HepG2 (cell line): ENCODE measurements around the gene NEDD8. TPM values are rescaled to one million over a fixed set of nuclear protein-coding genes. Genes with fewer than 3 reads are reported as not detected.

Experiments
- ARID5B ChIP-seq: IDR thresholded peaks from 2 replicates; pipeline ENCODE4 v1.4.0; 2020; ENCODE audit warnings: mild to moderate bottlenecking, missing genetic modification reagents
- FOXJ3 ChIP-seq: sonication (generic); formaldehyde crosslinking; IDR thresholded peaks from 2 replicates; pipeline ENCODE4 v1.4.0; 2020; ENCODE audit warnings: missing genetic modification reagents, mild to moderate bottlenecking, borderline replicate concordance
- NFKB2 ChIP-seq: sonication (generic); formaldehyde crosslinking; IDR thresholded peaks from 2 replicates; pipeline ENCODE4 v1.4.0; 2020; ENCODE audit warnings: missing genetic modification reagents, borderline replicate concordance
- RXRA ChIP-seq: sonication (generic); formaldehyde crosslinking; IDR thresholded peaks from 2 replicates; pipeline ENCODE4 v1.5.1; 2020; ENCODE audit warnings: missing genetic modification reagents
- SIX1 ChIP-seq: sonication (generic); formaldehyde crosslinking; IDR thresholded peaks from 2 replicates; pipeline ENCODE4 v1.4.0; 2020; ENCODE audit warnings: missing genetic modification reagents, borderline replicate concordance
- ZBTB3 ChIP-seq: sonication (generic); formaldehyde crosslinking; IDR thresholded peaks from 2 replicates; pipeline ENCODE4 v1.4.0; 2020; ENCODE audit warnings: low read depth, mild to moderate bottlenecking, moderate library complexity, missing genetic modification reagents, borderline replicate concordance
- ZFP36L2 ChIP-seq: sonication (generic); formaldehyde crosslinking; IDR thresholded peaks from 2 replicates; pipeline ENCODE4 v1.4.0; 2020; ENCODE audit warnings: missing genetic modification reagents
- ZMYM3 ChIP-seq: sonication (generic); formaldehyde crosslinking; IDR thresholded peaks from 2 replicates; pipeline ENCODE4 v1.5.1; 2020; ENCODE audit warnings: mild to moderate bottlenecking, missing genetic modification reagents
- ZNF225 ChIP-seq: sonication (generic); formaldehyde crosslinking; IDR thresholded peaks from 2 replicates; pipeline ENCODE4 v1.4.0; 2020; ENCODE audit warnings: mild to moderate bottlenecking, missing genetic modification reagents
- ZNF335 ChIP-seq: sonication (generic); formaldehyde crosslinking; IDR thresholded peaks from 2 replicates; pipeline ENCODE4 v1.4.0; 2020; ENCODE audit warnings: missing genetic modification reagents
- ZNF629 ChIP-seq: sonication (generic); formaldehyde crosslinking; conservative IDR thresholded peaks from 2 replicates; pipeline ENCODE4 v1.5.0; 2020; ENCODE audit warnings: missing genetic modification reagents
- ZNF737 ChIP-seq: sonication (generic); formaldehyde crosslinking; IDR thresholded peaks from 2 replicates; pipeline ENCODE4 v1.5.0; 2020; ENCODE audit warnings: missing genetic modification reagents, mild to moderate bottlenecking, borderline replicate concordance
- polyA plus RNA-seq, 8 experiments: library from polyadenylated mRNA; depleted of rRNA in 3 of 8; stranded (reverse) in 7 of 8; unstranded in 1 of 8; fragments of >200 nt; fragmentation: Illumina TruSeq in 4 of 8; extraction: Trizol in 4 of 8; gene quantifications; 2 replicates each; pipeline versions ENCODE4 v1.2.1 to v1.2.3, GENCODE V29; 2011 to 2016; ENCODE audit warnings: low read depth in 4 of 8, missing spikeins in 1 of 8, mixed read lengths in 1 of 8; ENCODE audit not compliant: insufficient read depth in 1 of 8
- total RNA-seq, 5 experiments: library from RNA; depleted of rRNA; stranded (reverse); fragments of >200 nt; fragmentation: Illumina TruSeq; extraction: Trizol; gene quantifications; 2 replicates each; pipeline ENCODE4 v1.2.3, GENCODE V29; 2016; ENCODE audit warnings: low read depth in 1 of 5
- TF ChIP-seq, protein P1 (sequence below): sonication (generic); formaldehyde crosslinking; IDR thresholded peaks from 2 replicates; pipeline ENCODE4 v1.5.1; 2020; ENCODE audit warnings: missing genetic modification reagents, mild to moderate bottlenecking, borderline replicate concordance
- TF ChIP-seq, protein P2 (sequence below): IDR thresholded peaks from 2 replicates; pipeline ENCODE4 v1.6.1; 2016; ENCODE audit warnings: low read depth, control low read depth
- TF ChIP-seq, protein P3 (sequence below), 2 experiments: fragments of 450-650 bp in 1 of 2; sonication (generic) in 1 of 2; formaldehyde crosslinking; IDR thresholded peaks; 2 replicates each; pipeline versions ENCODE4 v1.5.0 to v1.8.0; 2020 to 2022; ENCODE audit warnings: mild to moderate bottlenecking in 1 of 2, missing genetic modification reagents in 1 of 2
- TF ChIP-seq, protein P4 (sequence below): sonication (generic); formaldehyde crosslinking; IDR thresholded peaks from 2 replicates; pipeline ENCODE4 v1.4.0; 2020; ENCODE audit warnings: mild to moderate bottlenecking, missing genetic modification reagents

The NEDD8 gene
- total and polyA plus RNA-seq, 2 of the 13 experiments (the other 11 are each of a cell fraction or from before 2014, with no cell fraction given): 535 to 713 TPM

DNA sequence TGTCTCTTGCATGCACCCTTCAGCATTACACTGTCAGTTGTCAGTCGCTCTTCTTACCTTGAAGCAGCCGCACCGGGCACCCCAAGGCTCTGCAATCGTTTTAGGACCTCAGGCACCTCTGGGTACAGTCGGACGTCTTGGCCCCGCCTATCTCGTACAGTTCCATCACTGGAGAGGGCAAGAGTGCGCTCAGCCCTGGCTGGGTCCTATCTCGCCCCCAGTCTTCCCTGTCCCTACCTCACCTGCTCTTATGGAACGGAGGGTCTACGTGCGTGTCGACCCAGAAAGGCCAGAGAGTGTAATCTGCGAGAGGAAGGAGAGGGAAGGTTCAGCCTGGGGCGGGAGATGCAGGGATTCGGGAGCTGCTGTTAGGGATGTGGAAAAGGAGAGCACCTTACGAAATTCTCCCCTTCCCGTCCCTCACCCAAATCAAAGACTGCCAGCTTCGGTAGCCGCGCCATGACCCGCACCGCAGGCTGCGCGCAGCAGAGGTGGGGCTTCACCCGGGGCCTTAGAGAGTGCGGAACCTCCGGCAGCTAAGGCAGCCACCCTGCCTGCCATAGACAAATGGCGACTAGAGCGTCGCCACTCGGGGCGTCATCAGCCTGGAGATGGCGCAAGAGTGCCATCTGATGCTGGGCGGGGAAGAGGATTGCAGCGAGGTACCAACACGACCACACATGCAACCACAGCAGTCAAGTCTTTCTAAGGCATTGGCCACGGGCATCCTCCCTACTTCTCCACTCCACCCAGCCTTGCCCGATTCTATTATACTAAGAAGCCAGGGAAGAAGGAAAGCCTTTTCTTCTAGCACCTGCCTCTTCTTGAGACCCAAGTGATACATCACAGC lies 16.4 kb downstream of the NEDD8 start, which contains the start of gene MDP1 (continued):
- TF ChIP-seq ZNF737 (no peak), SIX1 (peak; percentile 79), RXRA (CRISPR knock-in tag) (peak; percentile 92), ZNF629 (CRISPR knock-in tag) (peak; percentile 80), ZFP36L2 (CRISPR knock-in tag) (peak; percentile 88; the same call in 1 of the 2 replicates), ZBTB3 (CRISPR knock-in tag) (peak; percentile 87; the same call in 1 of the 2 replicates), ZMYM3 (CRISPR knock-in tag) (peak; percentile 89), ZNF225 (CRISPR knock-in tag) (peak; percentile 100), NFKB2 (peak; percentile 99), FOXJ3 (CRISPR knock-in tag) (peak; percentile 79), ZNF335 (peak; percentile 99), ARID5B (peak; percentile 94)
- TF ChIP-seq, protein P1, sequence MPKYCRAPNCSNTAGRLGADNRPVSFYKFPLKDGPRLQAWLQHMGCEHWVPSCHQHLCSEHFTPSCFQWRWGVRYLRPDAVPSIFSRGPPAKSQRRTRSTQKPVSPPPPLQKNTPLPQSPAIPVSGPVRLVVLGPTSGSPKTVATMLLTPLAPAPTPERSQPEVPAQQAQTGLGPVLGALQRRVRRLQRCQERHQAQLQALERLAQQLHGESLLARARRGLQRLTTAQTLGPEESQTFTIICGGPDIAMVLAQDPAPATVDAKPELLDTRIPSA (CRISPR knock-in tag): no peak
- TF ChIP-seq, protein P2, sequence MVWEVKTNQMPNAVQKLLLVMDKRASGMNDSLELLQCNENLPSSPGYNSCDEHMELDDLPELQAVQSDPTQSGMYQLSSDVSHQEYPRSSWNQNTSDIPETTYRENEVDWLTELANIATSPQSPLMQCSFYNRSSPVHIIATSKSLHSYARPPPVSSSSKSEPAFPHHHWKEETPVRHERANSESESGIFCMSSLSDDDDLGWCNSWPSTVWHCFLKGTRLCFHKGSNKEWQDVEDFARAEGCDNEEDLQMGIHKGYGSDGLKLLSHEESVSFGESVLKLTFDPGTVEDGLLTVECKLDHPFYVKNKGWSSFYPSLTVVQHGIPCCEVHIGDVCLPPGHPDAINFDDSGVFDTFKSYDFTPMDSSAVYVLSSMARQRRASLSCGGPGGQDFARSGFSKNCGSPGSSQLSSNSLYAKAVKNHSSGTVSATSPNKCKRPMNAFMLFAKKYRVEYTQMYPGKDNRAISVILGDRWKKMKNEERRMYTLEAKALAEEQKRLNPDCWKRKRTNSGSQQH (CRISPR knock-in tag): peak; percentile 94
- TF ChIP-seq, protein P3, sequence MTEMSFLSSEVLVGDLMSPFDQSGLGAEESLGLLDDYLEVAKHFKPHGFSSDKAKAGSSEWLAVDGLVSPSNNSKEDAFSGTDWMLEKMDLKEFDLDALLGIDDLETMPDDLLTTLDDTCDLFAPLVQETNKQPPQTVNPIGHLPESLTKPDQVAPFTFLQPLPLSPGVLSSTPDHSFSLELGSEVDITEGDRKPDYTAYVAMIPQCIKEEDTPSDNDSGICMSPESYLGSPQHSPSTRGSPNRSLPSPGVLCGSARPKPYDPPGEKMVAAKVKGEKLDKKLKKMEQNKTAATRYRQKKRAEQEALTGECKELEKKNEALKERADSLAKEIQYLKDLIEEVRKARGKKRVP (CRISPR knock-in tag; IDR thresholded peaks at IDR 0.05): peak in 1 of 2 experiments; percentile 89; a peak in 2 of 4 replicates
- TF ChIP-seq, protein P4, sequence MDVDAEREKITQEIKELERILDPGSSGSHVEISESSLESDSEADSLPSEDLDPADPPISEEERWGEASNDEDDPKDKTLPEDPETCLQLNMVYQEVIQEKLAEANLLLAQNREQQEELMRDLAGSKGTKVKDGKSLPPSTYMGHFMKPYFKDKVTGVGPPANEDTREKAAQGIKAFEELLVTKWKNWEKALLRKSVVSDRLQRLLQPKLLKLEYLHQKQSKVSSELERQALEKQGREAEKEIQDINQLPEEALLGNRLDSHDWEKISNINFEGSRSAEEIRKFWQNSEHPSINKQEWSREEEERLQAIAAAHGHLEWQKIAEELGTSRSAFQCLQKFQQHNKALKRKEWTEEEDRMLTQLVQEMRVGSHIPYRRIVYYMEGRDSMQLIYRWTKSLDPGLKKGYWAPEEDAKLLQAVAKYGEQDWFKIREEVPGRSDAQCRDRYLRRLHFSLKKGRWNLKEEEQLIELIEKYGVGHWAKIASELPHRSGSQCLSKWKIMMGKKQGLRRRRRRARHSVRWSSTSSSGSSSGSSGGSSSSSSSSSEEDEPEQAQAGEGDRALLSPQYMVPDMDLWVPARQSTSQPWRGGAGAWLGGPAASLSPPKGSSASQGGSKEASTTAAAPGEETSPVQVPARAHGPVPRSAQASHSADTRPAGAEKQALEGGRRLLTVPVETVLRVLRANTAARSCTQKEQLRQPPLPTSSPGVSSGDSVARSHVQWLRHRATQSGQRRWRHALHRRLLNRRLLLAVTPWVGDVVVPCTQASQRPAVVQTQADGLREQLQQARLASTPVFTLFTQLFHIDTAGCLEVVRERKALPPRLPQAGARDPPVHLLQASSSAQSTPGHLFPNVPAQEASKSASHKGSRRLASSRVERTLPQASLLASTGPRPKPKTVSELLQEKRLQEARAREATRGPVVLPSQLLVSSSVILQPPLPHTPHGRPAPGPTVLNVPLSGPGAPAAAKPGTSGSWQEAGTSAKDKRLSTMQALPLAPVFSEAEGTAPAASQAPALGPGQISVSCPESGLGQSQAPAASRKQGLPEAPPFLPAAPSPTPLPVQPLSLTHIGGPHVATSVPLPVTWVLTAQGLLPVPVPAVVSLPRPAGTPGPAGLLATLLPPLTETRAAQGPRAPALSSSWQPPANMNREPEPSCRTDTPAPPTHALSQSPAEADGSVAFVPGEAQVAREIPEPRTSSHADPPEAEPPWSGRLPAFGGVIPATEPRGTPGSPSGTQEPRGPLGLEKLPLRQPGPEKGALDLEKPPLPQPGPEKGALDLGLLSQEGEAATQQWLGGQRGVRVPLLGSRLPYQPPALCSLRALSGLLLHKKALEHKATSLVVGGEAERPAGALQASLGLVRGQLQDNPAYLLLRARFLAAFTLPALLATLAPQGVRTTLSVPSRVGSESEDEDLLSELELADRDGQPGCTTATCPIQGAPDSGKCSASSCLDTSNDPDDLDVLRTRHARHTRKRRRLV (CRISPR knock-in tag): peak; percentile 96
